Muscle of arm (tissue), 12 donors: ENCODE results near the gene ADAMTS5. TPM values are rescaled to one million over a fixed set of nuclear protein-coding genes. Genes with fewer than 3 reads are reported as not detected.

Experiments
- DNase-seq: peaks from one replicate; pipeline ENCODE4 v3.0.0-alpha.2; 2013
- polyA plus RNA-seq, 12 donors: library from polyadenylated mRNA; unstranded; fragments of 120-200 nt; gene quantifications; one replicate each; pipeline ENCODE4 v1.2.1, GENCODE V29; 2013; ENCODE audit not compliant: insufficient read length in 12 of 12

Gene ADAMTS5
- polyA plus RNA-seq, 12 donors = 14.3 to 25.9 (median 17.5) TPM; not detected in 1

- no peak for DNase-seq
Observed at GRCh38 chr21:26954662-26955121, 12.2 kb downstream of the ADAMTS5 start.

GRCh38 chr21:26952374-26953066 lies 14.4 kb downstream of the ADAMTS5 start:
- DNase-seq = no peak

GRCh38 chr21:26949830-26950229 lies 17.1 kb downstream of the ADAMTS5 start:
- no peak for DNase-seq

GRCh38 chr21:26948194-26948593 lies 18.7 kb downstream of the ADAMTS5 start:
- DNase-seq = no peak

GRCh38 chr21:26946744-26947446 lies 20.0 kb downstream of the ADAMTS5 start:
- no peak for DNase-seq

GRCh38 chr21:26945916-26946675 lies 20.8 kb downstream of the ADAMTS5 start:
- DNase-seq = no peak

GRCh38 chr21:26943921-26944320 lies 23.0 kb downstream of the ADAMTS5 start:
- no peak for DNase-seq

GRCh38 chr21:26941421-26941820 lies 25.5 kb downstream of the ADAMTS5 start:
- DNase-seq = no peak

GRCh38 chr21:26939601-26940111 lies 27.2 kb downstream of the ADAMTS5 start:
- no peak for DNase-seq

- no peak for DNase-seq
Observed at GRCh38 chr21:26936641-26937040, 30.2 kb downstream of the ADAMTS5 start.

- no peak for DNase-seq
Observed at GRCh38 chr21:26935977-26936376, 30.9 kb downstream of the ADAMTS5 start.

GRCh38 chr21:26934383-26934782 lies 32.5 kb downstream of the ADAMTS5 start:
- no peak for DNase-seq

GRCh38 chr21:26933448-26933847 lies 33.4 kb downstream of the ADAMTS5 start:
- no peak for DNase-seq

- DNase-seq = no peak
Observed at GRCh38 chr21:26925636-26926035, 41.3 kb downstream of the ADAMTS5 start.

- no peak for DNase-seq
Observed at GRCh38 chr21:26925122-26925521, 41.8 kb downstream of the ADAMTS5 start.

- no peak for DNase-seq
Observed at GRCh38 chr21:26923986-26924385, 42.9 kb downstream of the ADAMTS5 start.

- no peak for DNase-seq
Observed at GRCh38 chr21:26920055-26920454, 46.8 kb downstream of the ADAMTS5 start.

- no peak for DNase-seq
Observed at GRCh38 chr21:26918323-26919079, 48.4 kb downstream of the ADAMTS5 start.

- DNase-seq = no peak
Observed at GRCh38 chr21:26916799-26917198, 50.1 kb downstream of the ADAMTS5 start.

- DNase-seq = no peak
Observed at GRCh38 chr21:26914557-26914956, 52.3 kb downstream of the ADAMTS5 start.

GRCh38 chr21:26912466-26912865 lies 54.4 kb downstream of the ADAMTS5 start:
- no peak for DNase-seq

- no peak for DNase-seq
Observed at GRCh38 chr21:26909972-26910371, 56.9 kb downstream of the ADAMTS5 start.
